RWPE1 (cell line): ENCODE measurements around the gene GPSM1.
A peak's percentile ranks its signal among the peaks of the same experiment; 100 is the strongest.

Source experiments
- CTCF ChIA-PET: fragments of 350-600 bp; sonication (Branson Sonifier 250); formaldehyde crosslinking; extraction: SDS; loops from one replicate; lab custom pipeline; 2021; lab: Yijun Ruan, JAX
- POLR2A ChIA-PET: fragments of 400-600 bp; formaldehyde crosslinking; extraction: SDS; loops from one replicate; lab custom pipeline; 2020; ENCODE audit warnings: antibody characterized with exemption; ENCODE audit not compliant: low non-redundant PET; lab: Yijun Ruan, JAX
- DNase-seq: peaks from one replicate; pipeline ENCODE4 v3.0.0; 2012; ENCODE audit warnings: low spot score
- H3K27ac ChIP-seq: fragments of 450-650 bp; 2 replicates; pipeline ENCODE4 v1.5.1; 2017
- CTCF ChIP-seq: fragments of 450-650 bp; conservative IDR thresholded peaks from 2 replicates; pipeline ENCODE4 v1.5.1; 2017; ENCODE audit warnings: low read depth, mild to moderate bottlenecking

Gene GPSM1

GRCh38 chr9:136293476-136294077 is 33.8 kb upstream of the GPSM1 start:
- ChIA-PET POLR2A (no interaction called here), CTCF (no interaction called here)
- no peak for DNase-seq
- H3K27ac ChIP-seq, result peak overlapping the region; percentile 16; the same call in 1 of the 2 replicates
- TF ChIP-seq CTCF, result no peak

GRCh38 chr9:136294437-136294836 is 32.9 kb upstream of the GPSM1 start:
- CTCF ChIA-PET, result interaction anchor here (0.6 kb wide), 1 partner anchor 237 kb away, joined by 4 read pairs; no protein-coding TSS in a partner anchor
- no peak for TF ChIP-seq CTCF
- POLR2A ChIA-PET, result no interaction called here
- H3K27ac ChIP-seq, result no peak overlapping the region
- DNase-seq, result no peak

DNA sequence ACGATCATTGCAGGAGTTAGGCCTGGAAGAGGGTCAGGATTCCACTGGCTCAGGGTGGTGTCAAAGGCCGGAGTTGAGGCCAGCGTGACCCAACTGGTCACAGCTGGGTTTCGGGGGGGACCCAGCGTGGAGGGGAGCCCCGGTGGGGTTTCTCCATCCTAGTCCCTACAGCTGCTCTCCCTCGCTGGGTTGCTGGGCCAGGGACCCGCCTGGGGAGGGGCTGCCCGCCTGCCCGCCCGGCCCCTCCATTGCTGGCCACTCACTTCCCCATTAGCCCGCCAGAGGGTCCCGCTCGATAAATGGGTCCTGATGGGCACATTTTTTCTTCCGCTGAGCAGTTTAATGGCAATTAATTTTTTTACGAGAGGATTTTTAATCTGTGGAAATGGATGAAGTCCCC is 32.3 kb upstream of the GPSM1 start:
- ChIA-PET POLR2A (no interaction called here), CTCF (no interaction called here)
- TF ChIP-seq CTCF, result no peak
- no peak for DNase-seq
- H3K27ac ChIP-seq, result no peak overlapping the region

DNA sequence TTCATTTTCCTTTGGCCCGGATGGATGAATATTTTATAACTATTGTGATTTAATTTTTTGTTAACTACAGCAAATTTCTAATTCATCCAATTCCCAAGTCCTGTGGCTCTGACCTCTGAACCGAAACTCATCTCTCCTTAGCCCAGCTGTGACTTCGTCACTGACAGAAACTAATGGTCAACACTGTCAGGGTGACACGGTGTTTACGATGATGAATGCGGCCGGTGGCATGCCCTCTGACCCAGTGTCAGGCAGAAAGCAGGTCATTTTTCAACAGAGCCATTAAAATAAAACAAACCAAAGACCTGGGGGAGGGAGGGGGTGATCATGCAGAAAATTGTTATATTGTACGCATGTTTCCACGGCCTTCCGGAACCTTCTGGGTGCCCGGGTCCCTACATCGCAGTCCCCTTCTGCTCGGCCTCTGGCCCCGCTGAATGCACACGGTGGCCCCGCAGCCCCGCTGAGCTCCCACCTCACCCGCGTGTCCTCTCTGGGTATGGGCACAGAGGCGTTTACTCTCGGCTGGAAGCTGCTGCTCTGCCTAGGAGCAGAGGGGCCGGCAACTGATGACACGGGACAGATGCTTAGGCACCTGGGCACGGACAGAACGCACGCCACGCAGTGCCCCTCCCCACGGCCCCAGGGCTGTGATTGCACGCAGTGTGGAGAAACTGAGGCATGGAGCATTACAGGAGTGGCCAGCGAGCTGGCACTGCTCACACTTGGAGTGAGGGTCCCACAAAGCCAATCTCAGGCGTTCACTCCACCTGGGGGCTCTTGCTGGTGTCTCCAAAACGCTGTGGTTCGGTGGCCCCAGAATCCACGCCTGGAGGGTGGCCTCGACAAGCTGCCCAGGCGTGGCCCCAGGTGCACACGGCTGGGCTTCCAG is 31.6 kb upstream of the GPSM1 start:
- no peak overlapping the region for H3K27ac ChIP-seq
- no peak for DNase-seq
- CTCF ChIA-PET, result interaction anchor here (1.5 kb wide), 1 partner anchor 12 kb away, joined by 5 read pairs; no protein-coding TSS in a partner anchor
- POLR2A ChIA-PET, result no interaction called here
- no peak for TF ChIP-seq CTCF

- ChIA-PET CTCF (interaction anchor here (1.1 to 1.5 kb wide), 2 partner anchors 13 to 206 kb away, joined by 3 to 5 read pairs; no protein-coding TSS in a partner anchor), POLR2A (interaction anchor here (0.7 kb wide), 1 partner anchor 1273 kb away, joined by 3 read pairs; no protein-coding TSS in a partner anchor)
- H3K27ac ChIP-seq, result peak overlapping the region; percentile 31
- DNase-seq, result no peak
- TF ChIP-seq CTCF, result no peak
Measured at GRCh38 chr9:136296434-136297015, 30.8 kb upstream of the GPSM1 start.
